Ishikawa (cell line): ENCODE data around the gene SLC28A1.

Experiments used
- CEBPB ChIP-seq: IDR thresholded peaks from 2 replicates; pipeline ENCODE4 v1.6.1; 2012
- CREB1 ChIP-seq: IDR thresholded peaks from 2 replicates; pipeline ENCODE4 v1.6.1; 2012; ENCODE audit warnings: low read depth
- EGR1 ChIP-seq: IDR thresholded peaks from 2 replicates; pipeline ENCODE4 v1.6.1; 2012
- EP300 ChIP-seq: IDR thresholded peaks from 2 replicates; pipeline ENCODE4 v1.6.1; 2012; ENCODE audit warnings: borderline replicate concordance
- FOXM1 ChIP-seq: IDR thresholded peaks from 2 replicates; pipeline ENCODE4 v1.6.1; 2012; ENCODE audit warnings: low read depth, borderline replicate concordance
- MAX ChIP-seq: IDR thresholded peaks from 2 replicates; pipeline ENCODE4 v1.6.1; 2012
- RAD21 ChIP-seq: IDR thresholded peaks from 2 replicates; pipeline ENCODE4 v1.6.1; 2012; ENCODE audit warnings: low read depth
- TCF12 ChIP-seq: IDR thresholded peaks from 2 replicates; pipeline ENCODE4 v1.6.1; 2012; ENCODE audit warnings: low read depth
- TEAD4 ChIP-seq: IDR thresholded peaks from 2 replicates; pipeline ENCODE4 v1.6.1; 2012
- USF1 ChIP-seq: IDR thresholded peaks from 2 replicates; pipeline ENCODE4 v1.6.1; 2012

- TF ChIP-seq TEAD4 (no peak), RAD21 (no peak), CEBPB (no peak), EGR1 (no peak), EP300 (peak; percentile 69; the same call in 1 of the 2 replicates), TCF12 (peak; percentile 49; the same call in 1 of the 2 replicates), CREB1 (no peak), MAX (peak; percentile 55), USF1 (no peak), FOXM1 (no peak)
These were observed 27.6 kb downstream of the SLC28A1 start for GRCh38 chr15:84911879-84912660.
